ENCODE data around the gene KIF6.

The KIF6 gene

DNA sequence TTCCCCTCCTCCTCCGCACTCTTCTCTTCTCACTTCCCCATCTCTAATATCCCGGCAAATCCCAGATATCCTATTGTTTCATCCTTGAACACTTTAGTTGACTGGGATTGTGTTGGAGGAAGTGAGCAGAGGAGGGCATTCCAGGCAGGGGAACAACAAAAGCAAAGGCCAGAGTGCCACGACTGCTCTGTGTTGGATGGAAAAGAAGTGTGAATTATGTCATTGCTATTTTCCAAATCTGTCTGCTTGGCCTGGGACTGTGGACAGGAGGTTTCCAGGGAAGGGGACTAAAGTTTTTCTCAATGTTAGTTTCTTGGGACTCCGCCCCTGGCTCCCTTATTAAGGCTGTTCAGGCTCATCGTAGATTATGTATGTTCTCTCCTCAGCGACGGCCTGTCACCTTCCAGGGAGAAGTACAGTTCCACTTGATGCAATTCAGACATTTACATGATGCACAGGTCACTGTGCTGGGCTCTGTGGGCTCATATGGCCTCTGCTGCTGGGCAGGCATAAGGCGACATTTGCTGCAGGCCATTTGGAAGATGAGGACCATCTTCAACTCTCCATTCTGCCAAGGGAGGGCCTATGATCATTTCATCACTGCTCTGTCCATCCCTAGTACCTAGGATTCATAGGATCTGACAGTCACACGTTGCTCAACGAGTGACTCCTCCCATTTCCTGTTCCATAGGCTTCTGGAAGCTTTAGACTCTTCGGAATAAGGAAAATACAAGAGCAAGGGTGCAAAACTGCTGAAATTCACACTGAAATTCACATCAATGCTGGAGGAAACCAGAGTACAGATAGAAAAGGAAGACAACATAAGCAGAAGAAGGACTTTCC, 303.6 kb downstream of the KIF6 start:
- no peak for DNase-seq (ENCODE audit: low read depth in 3 of 3)

DNA sequence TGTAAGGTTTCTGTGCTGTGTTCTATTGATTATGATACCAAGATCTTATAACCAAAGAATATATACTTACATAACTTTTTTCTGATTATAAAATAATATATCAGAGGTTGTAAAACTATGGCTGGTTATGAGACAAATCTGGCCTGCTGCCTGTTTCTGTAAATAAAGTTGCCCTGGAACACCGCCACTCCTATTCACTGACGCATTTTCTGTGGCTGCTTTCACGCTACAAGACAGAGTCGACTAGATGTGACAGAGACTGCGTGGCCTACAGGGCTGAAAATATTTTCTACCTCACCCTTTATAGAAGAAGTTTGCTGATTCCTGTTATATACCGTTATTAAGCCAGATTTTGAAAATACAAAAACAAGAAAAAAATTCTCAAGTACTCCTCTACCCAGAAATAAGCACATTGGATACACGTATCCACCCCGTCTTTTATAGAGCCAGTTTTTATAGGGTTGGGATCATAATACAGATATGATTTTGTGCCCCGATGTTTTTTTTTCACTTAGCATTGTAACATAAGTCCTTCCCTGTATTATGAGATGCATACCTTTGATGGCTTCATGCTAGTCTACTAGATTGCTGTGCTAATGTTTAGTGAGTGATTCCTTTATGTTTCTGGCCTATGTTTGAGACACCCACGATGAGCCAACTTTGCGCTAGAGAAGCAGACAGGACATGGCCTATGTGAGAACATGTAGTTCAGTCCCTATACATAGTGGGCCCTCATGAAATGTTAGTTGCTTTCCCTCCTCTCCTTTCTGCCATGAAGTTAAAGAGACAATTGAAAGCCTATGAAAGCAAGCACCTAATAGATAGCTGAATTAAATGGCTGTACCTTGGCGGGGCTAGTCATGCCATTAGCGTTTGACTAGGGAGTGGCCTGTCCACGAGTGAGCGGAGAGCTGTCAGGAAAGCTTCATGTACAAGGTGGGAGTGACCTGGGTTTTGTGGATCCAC, 304.6 kb downstream of the KIF6 start:
- DNase-seq (ENCODE audit: low read depth in 3 of 3) = no peak

DNA sequence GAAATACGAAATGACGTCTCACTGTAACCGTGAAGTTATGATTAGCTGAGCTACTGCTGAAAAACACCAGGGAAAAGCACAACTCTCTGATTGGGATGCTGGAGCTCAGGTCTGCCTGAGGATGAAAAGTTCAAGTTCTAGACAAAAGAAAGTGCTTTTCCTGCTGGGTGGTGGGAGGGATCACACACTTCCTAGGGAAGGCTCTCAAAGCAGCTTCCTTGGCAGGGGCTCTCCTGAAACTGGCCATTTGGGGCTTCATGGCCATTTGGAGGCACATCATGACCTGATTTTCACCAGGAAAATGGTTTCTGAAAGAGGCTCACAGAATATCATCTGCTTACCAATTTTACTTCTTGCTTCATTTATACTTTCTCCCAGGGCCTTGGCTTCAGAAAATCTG, 305.6 kb downstream of the KIF6 start:
- DNase-seq (ENCODE audit: low read depth in 3 of 3) = no peak

DNA sequence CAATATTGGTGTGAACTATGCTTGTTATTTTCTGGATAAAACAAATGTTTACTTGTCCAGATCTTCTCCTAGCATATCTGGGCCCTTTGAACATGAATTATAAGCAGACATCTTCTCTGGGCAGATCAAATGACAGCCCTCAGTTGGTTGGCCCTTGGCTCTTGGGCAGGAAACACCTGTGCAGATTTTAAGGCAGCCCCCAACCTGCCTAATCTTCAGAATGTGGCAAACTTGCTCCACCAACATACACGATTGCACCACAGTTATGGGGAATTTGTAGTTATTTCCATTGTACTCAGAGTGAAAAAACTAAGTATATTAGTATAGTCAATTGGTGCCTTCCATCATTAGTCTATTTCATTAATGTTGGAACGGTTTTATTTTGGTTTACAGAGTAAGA, 307.8 kb downstream of the KIF6 start:
- DNase-seq (ENCODE audit: low read depth in 3 of 3) = no peak

DNA sequence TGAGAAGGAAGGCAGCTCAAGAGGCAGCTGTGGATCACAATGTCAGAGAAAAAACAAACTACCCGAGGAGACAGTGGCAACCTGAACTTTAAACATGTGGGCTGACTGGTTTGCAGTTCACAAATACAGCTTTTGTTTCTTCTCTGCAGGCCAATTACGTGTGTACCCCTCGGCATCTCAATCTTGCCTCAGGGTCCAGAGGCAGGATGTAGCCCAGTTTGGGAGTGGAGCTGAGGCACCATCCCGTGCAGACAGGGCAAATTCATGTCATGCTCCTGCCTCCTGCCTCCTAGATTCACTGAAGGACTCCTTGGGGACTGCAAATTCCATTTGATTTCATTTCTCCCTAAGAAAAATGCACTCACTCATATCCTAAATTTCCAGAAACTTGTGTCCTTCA, 308.5 kb downstream of the KIF6 start:
- DNase-seq (ENCODE audit: low read depth in 3 of 3) = no peak

DNA sequence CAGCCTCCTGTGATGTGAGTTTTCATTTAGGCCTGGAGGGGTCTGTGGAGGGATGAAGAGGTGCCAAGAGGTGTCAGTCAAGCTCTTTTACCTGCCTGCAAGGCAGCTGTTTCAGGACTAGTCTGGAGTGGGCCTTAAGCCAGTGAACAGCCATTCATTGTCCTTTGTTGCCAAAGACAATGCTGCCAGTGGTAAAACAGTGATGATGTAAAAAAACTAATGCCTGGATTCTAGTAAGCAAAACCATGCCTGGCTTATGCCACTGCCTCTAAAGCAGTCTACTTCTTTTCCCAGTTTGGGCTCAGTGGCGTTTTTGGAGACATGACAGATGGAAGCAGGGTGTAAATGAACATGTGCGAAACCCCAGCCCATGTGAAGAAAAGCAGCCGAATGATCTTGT, 309.2 kb downstream of the KIF6 start:
- no peak for DNase-seq (ENCODE audit: low read depth in 3 of 3)

DNA sequence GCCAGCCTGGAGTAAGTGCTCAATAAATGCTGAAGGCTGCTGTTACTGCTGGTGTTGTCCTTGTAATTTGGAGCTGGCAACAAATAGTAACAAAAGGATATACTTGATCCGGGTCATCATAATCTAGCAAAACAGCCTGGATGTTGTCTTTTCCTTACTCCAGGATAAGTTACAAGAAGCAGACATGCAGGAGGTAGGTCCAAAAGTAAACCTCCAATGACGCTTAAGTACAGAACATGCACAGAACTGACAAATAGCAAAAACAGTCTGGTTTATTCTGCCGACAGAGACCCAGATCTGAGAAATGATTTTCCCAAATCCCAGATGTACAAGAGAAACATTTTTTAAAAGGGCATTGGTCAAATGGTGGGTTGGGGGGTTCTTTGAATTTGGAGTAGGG, 309.7 kb downstream of the KIF6 start:
- DNase-seq (ENCODE audit: low read depth in 3 of 3) = no peak

DNA sequence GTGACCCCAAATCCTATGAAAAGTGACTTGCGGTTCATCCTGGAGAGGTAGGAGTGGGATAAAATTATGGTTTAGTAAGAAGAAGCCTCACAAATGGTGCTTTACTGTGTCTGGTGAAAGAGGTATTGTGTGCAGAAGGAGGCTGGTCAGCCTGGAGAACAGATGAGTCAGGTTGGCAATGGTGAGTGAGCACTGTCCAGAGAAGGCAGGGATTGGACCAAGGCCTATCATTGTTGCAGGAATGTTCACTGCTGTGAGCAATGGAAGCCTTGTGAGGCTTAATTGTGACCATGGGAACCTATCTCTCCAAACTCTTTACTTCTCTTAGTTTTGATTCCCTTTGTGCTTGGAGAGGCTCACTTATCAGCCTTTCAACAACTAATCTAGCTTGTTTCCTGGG, 313.7 kb downstream of the KIF6 start:
- no peak for DNase-seq (ENCODE audit: low read depth in 3 of 3)

DNA sequence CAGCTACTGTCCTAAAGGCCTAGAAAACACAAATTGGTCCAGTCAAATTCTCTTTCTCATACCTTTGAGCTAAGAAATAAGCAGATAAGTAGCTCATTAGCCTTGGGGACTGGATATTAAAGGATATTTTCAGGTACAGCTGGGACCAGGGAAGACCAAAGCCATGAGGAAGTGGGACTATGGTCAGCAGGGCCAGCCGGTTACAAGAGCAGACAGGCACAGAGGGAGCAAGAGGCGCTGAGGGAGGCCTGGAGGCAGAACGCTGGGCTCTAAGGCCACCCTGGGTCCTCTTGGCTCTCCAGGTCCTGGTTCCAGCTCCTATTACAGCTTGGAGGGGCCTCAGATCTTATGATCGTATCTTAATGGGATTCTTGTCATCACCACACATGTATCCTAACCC, 314.2 kb downstream of the KIF6 start:
- no peak for DNase-seq (ENCODE audit: low read depth in 3 of 3)

DNA sequence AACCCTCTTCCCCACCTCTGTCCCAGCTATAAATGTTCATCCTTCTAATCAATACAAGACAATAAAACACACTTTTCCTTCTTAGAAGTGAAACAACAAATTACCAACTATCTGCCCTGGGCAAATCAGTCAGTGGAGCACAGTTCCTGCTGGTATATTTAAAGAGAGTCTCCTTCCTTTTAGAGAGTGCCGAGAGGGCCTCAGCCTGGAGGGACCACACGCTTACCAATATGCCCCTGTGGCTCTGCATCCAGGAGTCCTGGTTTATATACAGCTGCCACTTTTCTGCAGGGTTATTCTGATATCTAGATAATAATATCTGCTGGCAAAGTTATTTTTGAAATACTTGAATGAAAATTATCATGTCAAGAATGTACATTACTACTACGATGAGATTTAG, 315.3 kb downstream of the KIF6 start:
- no peak for DNase-seq (ENCODE audit: low read depth in 3 of 3)

DNA sequence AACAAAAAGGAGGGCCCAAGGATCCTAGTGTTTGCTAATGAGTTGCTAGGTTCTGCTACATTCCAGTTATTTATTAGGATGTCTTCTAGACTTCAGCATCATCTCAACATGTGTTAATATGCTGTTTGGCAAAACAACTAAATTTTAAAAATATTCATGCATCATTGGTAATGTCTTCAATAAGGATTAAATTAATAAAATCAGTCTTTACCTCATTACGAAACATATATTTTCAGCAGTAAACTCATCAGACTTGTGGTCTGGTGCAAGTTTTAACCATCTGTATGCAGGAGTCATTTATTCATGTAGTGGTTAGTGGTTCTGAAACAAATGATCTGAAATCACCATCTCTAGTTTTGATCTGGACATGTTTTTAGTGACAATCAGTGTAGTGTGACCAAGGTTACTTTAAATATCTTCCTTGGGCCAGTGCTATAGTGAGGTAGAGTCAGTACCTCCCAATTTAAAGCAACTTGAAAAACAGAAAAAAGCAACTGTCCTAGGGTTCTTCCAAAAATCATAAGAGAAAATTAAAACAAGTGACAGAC, 317.7 kb downstream of the KIF6 start:
- no peak for DNase-seq (ENCODE audit: low read depth in 3 of 3)

DNA sequence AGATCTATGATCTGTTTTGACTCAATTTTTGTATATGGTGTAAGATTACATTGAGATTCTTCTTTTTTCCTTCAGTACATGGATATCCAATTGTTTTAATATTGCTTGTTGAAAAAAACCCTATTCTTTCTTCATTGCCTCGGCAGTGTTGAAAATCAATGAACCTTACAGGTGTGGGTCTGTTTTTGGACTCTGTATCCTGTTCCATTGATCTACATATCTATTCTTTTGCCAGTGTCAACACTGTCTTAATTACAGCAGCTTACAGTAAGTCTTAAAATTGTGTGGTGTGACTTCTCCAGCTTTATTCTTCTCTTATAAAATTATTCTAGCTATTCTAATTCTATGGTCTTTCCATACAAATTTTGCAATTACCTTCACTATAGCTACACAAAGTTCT, 320.9 kb downstream of the KIF6 start:
- DNase-seq (ENCODE audit: low read depth in 3 of 3) = no peak

DNA sequence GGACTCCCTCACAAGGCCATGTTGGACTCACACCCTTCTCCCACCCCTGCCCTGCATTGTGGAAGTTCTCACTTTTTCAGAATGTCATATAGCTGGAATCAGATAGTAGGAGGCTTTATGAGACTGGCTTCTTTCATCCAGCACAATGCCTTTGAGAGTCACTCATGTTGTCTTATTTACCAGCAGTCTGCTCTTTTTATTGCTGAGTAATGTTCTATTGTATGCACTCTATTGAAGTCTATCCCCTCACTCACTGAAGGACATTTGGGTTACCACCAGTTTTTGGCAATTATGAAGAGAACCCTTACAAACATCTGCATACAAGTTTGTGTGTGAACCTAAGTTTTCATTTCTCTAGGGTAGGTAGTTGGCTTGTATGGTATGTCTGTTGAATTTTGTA, 321.9 kb downstream of the KIF6 start:
- no peak for DNase-seq (ENCODE audit: low read depth in 3 of 3)

DNA sequence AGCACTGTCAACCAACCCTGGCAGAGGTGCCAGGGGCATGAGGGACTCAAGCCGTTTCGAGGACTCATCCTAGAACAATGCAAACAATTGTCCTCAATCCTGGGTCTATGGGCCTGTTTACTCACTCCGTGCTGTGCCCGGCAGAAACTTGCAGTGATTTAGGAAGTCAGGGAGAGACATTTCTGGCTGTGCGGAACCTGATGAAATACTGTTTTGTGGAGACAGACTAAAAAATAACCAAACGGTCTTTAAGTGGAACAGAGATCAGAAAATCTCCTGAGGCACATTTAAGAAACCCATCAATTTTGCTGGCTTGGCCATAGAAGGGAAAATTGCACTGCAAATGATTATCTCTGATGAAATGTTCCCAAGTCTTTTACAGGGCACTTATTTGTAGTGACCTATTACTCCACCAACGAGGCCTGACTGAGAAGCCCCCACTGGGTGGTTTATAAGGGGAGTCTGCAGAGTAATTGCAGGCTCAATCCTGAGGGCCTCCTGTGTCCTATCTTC, 322.9 kb downstream of the KIF6 start:
- no peak for DNase-seq (ENCODE audit: low read depth in 3 of 3)

DNA sequence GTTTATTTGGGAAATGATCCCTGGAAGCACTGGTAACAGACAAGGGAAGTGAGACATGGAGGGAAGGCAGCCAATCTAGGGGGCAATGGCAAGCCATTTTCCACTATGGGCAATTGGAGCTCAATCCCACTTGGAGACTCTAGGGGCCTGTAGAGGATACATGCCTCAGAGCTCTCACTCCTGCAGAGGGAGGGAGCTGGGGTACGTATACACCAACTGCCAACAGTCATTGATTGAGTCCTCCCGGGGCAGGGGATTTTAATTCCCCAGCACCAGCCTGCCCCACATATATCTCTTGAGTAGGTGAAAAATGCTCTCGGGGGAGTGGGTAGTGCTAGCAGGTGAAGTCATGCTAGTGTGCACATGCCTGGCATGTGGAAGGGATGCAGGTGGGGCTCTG, 323.8 kb downstream of the KIF6 start:
- no peak for DNase-seq (ENCODE audit: low read depth in 3 of 3)

DNA sequence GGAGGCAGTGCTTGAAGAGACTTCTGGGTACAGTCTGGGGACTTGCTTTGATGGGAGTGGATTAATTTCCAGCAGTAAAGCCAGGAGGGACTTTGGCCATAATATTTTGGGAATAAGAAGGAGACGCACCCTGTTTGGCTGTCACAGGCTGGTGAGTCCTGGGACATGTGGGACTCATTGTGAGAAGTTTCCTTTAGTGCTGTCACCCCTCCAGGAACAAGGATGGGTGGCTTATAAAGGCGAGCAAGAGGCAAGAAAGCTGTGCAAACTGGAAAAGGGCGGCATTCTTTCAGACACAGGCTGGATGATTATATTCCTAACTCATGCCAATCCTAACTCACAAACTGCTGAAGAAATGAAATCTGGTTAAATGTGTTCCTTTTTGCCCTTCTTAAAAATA, 325.2 kb downstream of the KIF6 start:
- no peak for DNase-seq (ENCODE audit: low read depth in 3 of 3)

DNA sequence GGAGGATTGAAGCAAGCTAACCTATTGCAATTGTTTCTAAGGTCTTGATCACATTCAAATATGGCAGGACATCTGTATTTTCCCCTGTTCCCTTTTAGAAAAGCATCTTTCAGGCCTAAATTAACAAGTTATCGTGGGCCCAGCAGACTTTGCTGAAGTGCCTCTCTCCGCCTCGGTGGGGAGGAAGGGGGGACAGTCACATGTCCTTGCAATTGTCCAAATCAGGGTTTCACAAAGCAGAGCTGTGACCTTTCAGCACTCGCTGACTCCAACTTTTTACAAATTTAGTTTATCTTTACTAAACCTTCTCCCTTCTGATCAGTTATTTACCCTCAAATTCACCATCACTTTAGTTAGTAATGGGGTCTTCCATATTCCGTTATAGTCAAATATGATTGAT, 328.4 kb downstream of the KIF6 start:
- DNase-seq (ENCODE audit: low read depth in 3 of 3) = no peak

DNA sequence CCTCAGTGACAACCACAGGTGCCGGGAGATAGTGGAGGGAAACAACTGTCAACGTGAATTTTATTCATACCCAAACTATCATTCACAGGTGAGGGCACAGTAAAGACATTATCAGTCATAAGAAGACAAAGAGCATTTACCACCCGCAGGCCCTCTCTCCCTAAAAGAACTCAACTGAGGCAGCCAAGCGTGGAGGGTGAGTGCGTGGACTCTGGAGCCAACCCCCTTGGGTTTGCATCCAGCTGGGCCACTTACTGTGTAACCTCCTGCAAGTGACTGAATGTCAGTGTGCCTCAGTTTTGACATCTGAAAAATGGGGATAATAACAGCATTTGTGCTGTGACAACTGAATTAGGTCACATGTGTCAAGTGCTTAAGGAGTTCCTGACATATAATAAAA, 332.1 kb downstream of the KIF6 start:
- no peak for DNase-seq (ENCODE audit: low read depth in 3 of 3)

DNA sequence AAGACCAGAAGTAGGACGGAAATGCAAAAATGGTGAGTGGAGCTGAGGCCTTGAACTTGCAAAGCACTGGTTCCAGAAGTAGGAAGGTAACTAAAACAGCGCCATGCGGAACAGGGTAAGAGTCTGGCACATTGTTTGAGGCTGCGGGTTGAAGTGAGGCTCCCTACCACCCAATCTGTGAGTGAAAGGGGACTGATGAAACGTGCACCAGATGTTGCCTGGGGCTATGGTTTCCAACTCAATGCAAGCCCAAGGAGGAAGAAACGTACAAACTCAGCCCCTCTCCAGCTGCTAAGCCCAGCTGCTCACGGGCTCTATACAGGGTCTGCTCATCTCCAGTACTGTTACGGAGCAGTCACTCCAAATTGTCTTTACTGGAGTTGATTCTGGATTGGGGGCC, 334.0 kb downstream of the KIF6 start:
- DNase-seq (ENCODE audit: low read depth in 3 of 3) = no peak

DNA sequence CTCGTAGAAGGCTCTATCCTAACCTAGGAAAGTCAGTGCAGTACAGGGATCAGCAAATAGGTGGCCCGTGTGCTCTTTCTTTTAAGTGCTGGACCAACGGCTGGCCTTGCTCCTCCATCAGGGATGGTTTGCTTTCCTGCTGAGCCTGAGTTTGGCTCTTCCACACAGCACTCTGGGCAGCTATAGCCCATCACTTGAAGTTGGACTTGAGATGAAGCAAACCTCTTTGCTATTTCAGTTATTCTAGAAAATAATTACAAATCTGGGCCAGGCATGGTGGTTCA, 335.8 kb downstream of the KIF6 start:
- no peak for DNase-seq (ENCODE audit: low read depth in 3 of 3)

DNA sequence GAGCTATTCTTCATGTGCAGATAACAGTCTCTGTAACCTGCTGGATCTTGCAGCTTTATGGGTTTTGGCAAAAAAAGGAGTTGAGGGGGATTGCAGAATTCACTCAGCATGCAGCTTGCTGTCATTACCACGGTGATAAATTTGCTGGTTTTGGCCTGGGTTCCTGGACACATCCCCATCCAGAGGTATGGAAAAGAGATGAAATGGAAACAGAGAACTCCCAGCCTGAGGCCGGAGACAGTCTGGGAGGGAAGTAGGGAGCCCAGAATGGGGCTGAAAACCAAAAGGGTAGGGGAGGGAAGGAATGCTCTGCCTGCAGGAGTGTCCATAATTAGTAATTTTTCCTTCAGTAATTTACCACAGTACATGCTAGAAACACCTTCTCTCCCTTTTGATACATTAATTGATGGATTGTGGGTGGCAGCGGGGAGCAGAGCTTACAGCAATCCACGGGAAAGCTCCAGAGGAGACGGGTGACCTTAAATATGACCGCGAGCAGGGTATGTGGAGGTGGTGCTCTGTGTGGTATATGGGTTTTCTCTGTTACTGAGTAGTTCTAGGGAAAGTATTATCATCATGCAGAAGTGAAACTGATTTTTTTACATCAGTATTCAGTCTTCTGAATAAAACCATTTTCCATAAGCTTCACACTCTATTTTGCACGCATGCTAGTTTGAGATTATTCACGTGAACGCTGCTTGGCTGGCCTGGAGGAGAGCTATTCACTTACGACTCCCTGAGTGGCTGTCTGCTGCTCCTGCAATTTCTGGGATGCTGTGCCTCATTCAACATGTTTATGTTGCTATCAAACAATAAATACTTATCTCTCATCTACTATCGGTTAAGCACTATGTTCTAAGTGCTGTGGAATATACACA, 336.4 kb downstream of the KIF6 start:
- no peak for DNase-seq (ENCODE audit: low read depth in 3 of 3)

DNA sequence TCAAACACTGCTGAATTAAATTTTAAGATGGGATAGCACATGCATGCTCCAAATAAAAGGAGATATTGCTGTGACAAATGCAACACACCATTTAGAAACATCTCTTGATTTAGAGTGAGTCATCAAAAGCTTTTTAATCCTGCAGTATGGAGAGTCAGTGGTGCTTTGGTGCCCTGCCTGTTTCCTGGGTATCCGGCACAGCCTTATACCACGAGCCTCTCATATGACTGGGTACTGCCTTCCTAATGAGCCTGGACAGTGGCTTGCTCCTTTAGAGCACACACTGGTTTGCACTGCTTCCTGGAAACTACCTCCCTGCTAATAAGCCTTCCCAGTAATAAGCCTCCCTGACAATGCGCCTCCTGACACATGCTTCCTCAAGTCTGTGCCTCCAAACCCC, 337.4 kb downstream of the KIF6 start:
- no peak for DNase-seq (ENCODE audit: low read depth in 3 of 3)

Data from stimulated activated CD4-positive, alpha-beta T cell treated with anti-CD3 and anti-CD28 coated beads, TNF-alpha, amount 100 ng/mL, for 24 hours (primary cell).